ENCODE measurements around the gene GAN. TPM values are rescaled to one million over a fixed set of nuclear protein-coding genes. Genes with fewer than 3 reads are reported as not detected.

GAN gene
- total and polyA plus RNA-seq, 10 donors: 0.54 to 10.3 (median 6.1) TPM

- Histone ChIP-seq H3K27me3 (replicated peaks in 1 of 7) (no peaks in the 10 kb centered on the region), H3K4me1 (peaks cover 0 to 23% (median 10%) of the 10 kb centered on the region in 6 donors), H3K36me3 (no peaks in the 10 kb centered on the region), H3K27ac (peak overlapping the region in 4 of 8 donors; percentile 3 to 55 (median 28)), H3K9me3 (no peaks in the 10 kb centered on the region), H3K4me3 (no peak overlapping the region)
- intact Hi-C loops (cut with DNase I; ENCODE audit: low total_unique reads): no loop called here
- no peak for DNase-seq
- WGBS, 5 donors: 77 to 89% (median 83%) methylated on average over 22 to 23 of the region's 23 CpGs
- TF ChIP-seq POLR2AphosphoS5 (IDR thresholded peaks at IDR 0.05): peak in 1 of 3 donors; percentile 43
- TF ChIP-seq POLR2A (IDR thresholded peaks at IDR 0.05): no peak
Measured at GRCh38 chr16:81431554-81432353, 117.0 kb downstream of the GAN start.

- intact Hi-C loops (cut with DNase I; ENCODE audit: low total_unique reads): no loop called here
Measured at GRCh38 chr16:81432937-81433557, 118.3 kb downstream of the GAN start.

GRCh38 chr16:81435103-81435502 lies 120.3 kb downstream of the GAN start:
- peaks cover 0 to 4% (median 0%) of the 10 kb centered on the region in 7 donors for H3K27me3 ChIP-seq (replicated peaks in 1 of 7)
- DNase-seq: no peak
- no peaks in the 10 kb centered on the region for H3K9me3 ChIP-seq
- no peak overlapping the region for H3K4me3 ChIP-seq
- 84 to 93% (median 90%) methylated on average over 3 of the region's 3 CpGs for WGBS, 5 donors
- peaks cover 0 to 27% (median 6%) of the 10 kb centered on the region in 6 donors for H3K4me1 ChIP-seq
- TF ChIP-seq POLR2AphosphoS5 (IDR thresholded peaks at IDR 0.05): no peak
- no peak for TF ChIP-seq CTCF (IDR thresholded peaks at IDR 0.05 in 8 of 11, conservative IDR thresholded peaks at IDR 0.05 in 3 of 11)
- TF ChIP-seq POLR2A (IDR thresholded peaks at IDR 0.05): no peak
- no peak overlapping the region for H3K27ac ChIP-seq
- H3K36me3 ChIP-seq: no peaks in the 10 kb centered on the region
- intact Hi-C loops (cut with DNase I; ENCODE audit: low total_unique reads): no loop called here

More at GRCh38 chr16:81432937-81433557, 118.3 kb downstream of the GAN start:
- TF ChIP-seq POLR2A (IDR thresholded peaks at IDR 0.05): no peak
- TF ChIP-seq POLR2AphosphoS5 (IDR thresholded peaks at IDR 0.05): peak in 1 of 3 donors; percentile 37
- Histone ChIP-seq H3K36me3 (no peaks in the 10 kb centered on the region), H3K27ac (peak overlapping the region in 1 of 8 donors; percentile 3), H3K9me3 (no peaks in the 10 kb centered on the region), H3K4me1 (peaks cover 0 to 28% (median 10%) of the 10 kb centered on the region in 6 donors), H3K27me3 (replicated peaks in 1 of 7) (peaks cover 0 to 4% (median 0%) of the 10 kb centered on the region in 7 donors), H3K4me3 (no peak overlapping the region)
- DNase-seq: no peak
- 41 to 59% (median 54%) methylated on average over 14 of the region's 14 CpGs for WGBS, 5 donors

- Histone ChIP-seq H3K9me3 (no peaks in the 10 kb centered on the region), H3K4me1 (peaks cover 0 to 27% (median 6%) of the 10 kb centered on the region in 6 donors), H3K36me3 (no peaks in the 10 kb centered on the region), H3K27ac (no peak overlapping the region), H3K27me3 (replicated peaks in 1 of 7) (peaks cover 0 to 4% (median 0%) of the 10 kb centered on the region in 7 donors), H3K4me3 (no peak overlapping the region)
- no peak for DNase-seq
- intact Hi-C loops (cut with DNase I; ENCODE audit: low total_unique reads): no loop called here
- no peak for TF ChIP-seq POLR2A (IDR thresholded peaks at IDR 0.05)
- no peak for TF ChIP-seq POLR2AphosphoS5 (IDR thresholded peaks at IDR 0.05)
- TF ChIP-seq CTCF (IDR thresholded peaks at IDR 0.05 in 8 of 11, conservative IDR thresholded peaks at IDR 0.05 in 3 of 11): no peak
- WGBS, 5 donors: 91 to 98% (median 93%) methylated on average over 2 of the region's 2 CpGs
Measured at GRCh38 chr16:81435567-81435966, 120.8 kb downstream of the GAN start.

- no peak overlapping the region for H3K27ac ChIP-seq
- 86 to 91% (median 87%) methylated on average over 6 of the region's 6 CpGs for WGBS, 5 donors
Measured at GRCh38 chr16:81436386-81436785, 121.6 kb downstream of the GAN start.

More at GRCh38 chr16:81436386-81436785, 121.6 kb downstream of the GAN start:
- Histone ChIP-seq H3K27me3 (replicated peaks in 1 of 7) (peaks cover 0 to 4% (median 0%) of the 10 kb centered on the region in 7 donors), H3K9me3 (no peaks in the 10 kb centered on the region), H3K4me3 (no peak overlapping the region), H3K36me3 (no peaks in the 10 kb centered on the region), H3K4me1 (peaks cover 0 to 27% (median 6%) of the 10 kb centered on the region in 6 donors)
- TF ChIP-seq POLR2A (IDR thresholded peaks at IDR 0.05): no peak
- TF ChIP-seq CTCF (IDR thresholded peaks at IDR 0.05 in 8 of 11, conservative IDR thresholded peaks at IDR 0.05 in 3 of 11): no peak
- TF ChIP-seq POLR2AphosphoS5 (IDR thresholded peaks at IDR 0.05): no peak
- intact Hi-C loops (cut with DNase I; ENCODE audit: low total_unique reads): no loop called here
- no peak for DNase-seq

Data from spleen (tissue), 11 donors.